ENCODE measurements around the gene ZNF74. TPM values are rescaled to one million over a fixed set of nuclear protein-coding genes. Genes with fewer than 3 reads are reported as not detected.

The ZNF74 gene
- total RNA-seq, 1 experiment from 2014 or later, result 11.1 TPM

- TF ChIP-seq CTCF (IDR thresholded peaks at IDR 0.05; ENCODE audit: unreplicated experiment), result no peak
- no TSS peak for BruUV-seq (replicated peaks)
- CTCF ChIA-PET, result no interaction called here
- no peak for DNase-seq
- H3K27me3 Mint-ChIP-seq (ENCODE audit: unreplicated experiment), result peaks cover 81% of the 10 kb centered on the region
- H3K4me1 Mint-ChIP-seq (ENCODE audit: low read depth, unreplicated experiment), result no peaks in the 10 kb centered on the region
- no peak overlapping the region for H3K4me3 Mint-ChIP-seq (ENCODE audit: low read depth, unreplicated experiment)
- intact Hi-C loops (cut with micrococcal nuclease; ENCODE audit: unreplicated experiment), result no loop called here
- H3K9me3 Mint-ChIP-seq (ENCODE audit: low read depth, unreplicated experiment), result no peaks in the 10 kb centered on the region
- H3K27ac Mint-ChIP-seq (ENCODE audit: unreplicated experiment), result no peak overlapping the region
- no peaks in the 10 kb centered on the region for H3K36me3 Mint-ChIP-seq (ENCODE audit: insufficient read depth, unreplicated experiment)
These were observed 7.6 kb upstream of the ZNF74 start for GRCh38 chr22:20386336-20386735.

- no peaks in the 10 kb centered on the region for H3K4me1 Mint-ChIP-seq (ENCODE audit: low read depth, unreplicated experiment)
- no peak overlapping the region for H3K4me3 Mint-ChIP-seq (ENCODE audit: low read depth, unreplicated experiment)
- H3K27me3 Mint-ChIP-seq (ENCODE audit: unreplicated experiment), result peaks cover 81% of the 10 kb centered on the region
- H3K9me3 Mint-ChIP-seq (ENCODE audit: low read depth, unreplicated experiment), result no peaks in the 10 kb centered on the region
- CTCF ChIA-PET, result no interaction called here
- no TSS peak for BruUV-seq (replicated peaks)
- H3K27ac Mint-ChIP-seq (ENCODE audit: unreplicated experiment), result no peak overlapping the region
- intact Hi-C loops (cut with micrococcal nuclease; ENCODE audit: unreplicated experiment), result no loop called here
- no peak for TF ChIP-seq CTCF (IDR thresholded peaks at IDR 0.05; ENCODE audit: unreplicated experiment)
- no peaks in the 10 kb centered on the region for H3K36me3 Mint-ChIP-seq (ENCODE audit: insufficient read depth, unreplicated experiment)
- no peak for DNase-seq
These were observed 7.0 kb upstream of the ZNF74 start for GRCh38 chr22:20386972-20387371.

GRCh38 chr22:20388200-20388599 is 5.8 kb upstream of the ZNF74 start:
- CTCF ChIA-PET, result no interaction called here
- no peak for TF ChIP-seq CTCF (IDR thresholded peaks at IDR 0.05; ENCODE audit: unreplicated experiment)
- BruUV-seq (replicated peaks), result no TSS peak
- no peak for DNase-seq
- H3K4me1 Mint-ChIP-seq (ENCODE audit: low read depth, unreplicated experiment), result no peaks in the 10 kb centered on the region
- intact Hi-C loops (cut with micrococcal nuclease; ENCODE audit: unreplicated experiment), result no loop called here
- peaks cover 69% of the 10 kb centered on the region for H3K27me3 Mint-ChIP-seq (ENCODE audit: unreplicated experiment)
- no peaks in the 10 kb centered on the region for H3K36me3 Mint-ChIP-seq (ENCODE audit: insufficient read depth, unreplicated experiment)
- H3K27ac Mint-ChIP-seq (ENCODE audit: unreplicated experiment), result no peak overlapping the region
- no peak overlapping the region for H3K4me3 Mint-ChIP-seq (ENCODE audit: low read depth, unreplicated experiment)
- no peaks in the 10 kb centered on the region for H3K9me3 Mint-ChIP-seq (ENCODE audit: low read depth, unreplicated experiment)

GRCh38 chr22:20389288-20389687 is 4.7 kb upstream of the ZNF74 start:
- intact Hi-C loops (cut with micrococcal nuclease; ENCODE audit: unreplicated experiment), result no loop called here
- H3K36me3 Mint-ChIP-seq (ENCODE audit: insufficient read depth, unreplicated experiment), result peaks cover 9% of the 10 kb centered on the region
- BruUV-seq (replicated peaks), result no TSS peak
- DNase-seq, result no peak
- H3K4me1 Mint-ChIP-seq (ENCODE audit: low read depth, unreplicated experiment), result no peaks in the 10 kb centered on the region
- H3K4me3 Mint-ChIP-seq (ENCODE audit: low read depth, unreplicated experiment), result no peak overlapping the region
- H3K27ac Mint-ChIP-seq (ENCODE audit: unreplicated experiment), result no peak overlapping the region
- TF ChIP-seq CTCF (IDR thresholded peaks at IDR 0.05; ENCODE audit: unreplicated experiment), result no peak
- no peaks in the 10 kb centered on the region for H3K9me3 Mint-ChIP-seq (ENCODE audit: low read depth, unreplicated experiment)
- peaks cover 58% of the 10 kb centered on the region for H3K27me3 Mint-ChIP-seq (ENCODE audit: unreplicated experiment)
- CTCF ChIA-PET, result no interaction called here
